ENCODE results near the gene EXOC7.

Gene EXOC7

DNA sequence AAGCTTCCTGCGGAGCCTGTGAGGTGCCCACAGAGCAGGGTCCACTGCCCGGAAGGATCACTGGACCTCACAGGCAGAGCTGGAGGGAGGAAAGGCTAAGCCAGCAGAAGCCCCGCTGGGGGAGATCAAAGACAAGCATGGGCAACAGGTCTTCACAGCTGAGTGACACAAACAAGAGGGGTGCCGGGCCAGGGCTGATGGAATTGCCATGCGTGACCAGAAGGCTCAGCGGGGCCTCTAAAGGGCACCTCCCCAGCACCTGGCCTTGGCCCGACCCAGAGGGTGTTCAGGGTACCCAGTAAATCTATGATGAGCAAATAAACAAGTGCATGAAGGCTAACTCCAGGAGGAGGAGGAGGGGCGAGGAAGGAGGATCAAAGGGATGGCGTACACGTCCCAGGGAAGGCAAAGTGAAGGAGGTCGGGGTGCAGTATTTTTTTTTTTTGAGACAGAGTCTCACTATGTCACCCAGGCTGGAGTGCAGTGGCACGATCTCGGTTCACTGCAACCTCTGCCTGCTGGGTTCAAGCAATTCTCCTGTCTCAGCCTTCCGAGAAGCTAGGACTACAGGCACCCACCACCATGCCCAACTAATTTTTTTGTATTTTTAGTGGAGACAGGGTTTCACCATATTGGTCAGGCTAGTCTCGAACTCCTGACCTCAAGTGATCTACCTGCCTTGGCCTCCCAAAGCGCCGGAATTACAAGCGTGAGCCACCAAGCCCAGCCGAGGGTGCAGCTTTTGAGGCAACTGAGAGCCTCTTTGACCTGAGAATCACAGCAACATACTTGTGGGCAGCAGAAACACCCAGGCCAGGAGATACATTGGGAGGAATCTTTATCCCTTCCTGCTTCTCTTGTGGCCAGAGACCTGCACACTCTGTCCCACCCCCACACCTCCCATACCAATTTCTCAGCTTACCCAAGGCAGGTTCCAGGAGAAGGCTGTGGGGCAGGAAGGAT, 16.1 kb upstream of the EXOC7 start:
- DNase-seq, result no peak

DNA sequence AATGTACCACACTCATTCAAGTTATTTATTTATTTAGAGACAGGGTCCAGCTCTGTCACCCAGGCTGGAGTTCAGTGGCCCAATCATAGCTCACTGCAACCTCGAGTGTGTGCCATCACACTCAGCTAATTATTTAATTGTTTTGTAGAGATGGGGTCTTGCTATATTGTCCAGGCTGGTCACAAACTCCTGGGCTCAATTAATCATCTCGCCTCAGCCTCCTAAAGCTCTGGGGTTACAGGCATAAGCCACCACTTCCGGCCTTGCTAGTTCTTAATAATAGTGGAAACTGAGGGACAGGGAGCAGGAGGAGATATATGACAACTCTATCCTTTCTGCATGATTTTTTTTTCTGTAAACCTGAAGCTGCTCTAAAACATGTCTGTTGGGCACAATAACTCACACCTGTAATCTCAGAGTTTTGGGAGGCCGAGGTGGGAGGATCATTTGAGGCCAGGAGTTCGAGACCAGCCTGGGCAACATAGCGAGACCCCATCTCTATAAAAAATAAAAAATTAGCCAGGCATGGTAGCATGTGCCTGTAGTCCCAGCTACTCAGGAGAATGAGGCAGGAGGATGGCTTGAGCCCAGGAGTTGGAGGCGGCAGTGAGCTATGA, 11.7 kb upstream of the EXOC7 start:
- no peak for DNase-seq

DNA sequence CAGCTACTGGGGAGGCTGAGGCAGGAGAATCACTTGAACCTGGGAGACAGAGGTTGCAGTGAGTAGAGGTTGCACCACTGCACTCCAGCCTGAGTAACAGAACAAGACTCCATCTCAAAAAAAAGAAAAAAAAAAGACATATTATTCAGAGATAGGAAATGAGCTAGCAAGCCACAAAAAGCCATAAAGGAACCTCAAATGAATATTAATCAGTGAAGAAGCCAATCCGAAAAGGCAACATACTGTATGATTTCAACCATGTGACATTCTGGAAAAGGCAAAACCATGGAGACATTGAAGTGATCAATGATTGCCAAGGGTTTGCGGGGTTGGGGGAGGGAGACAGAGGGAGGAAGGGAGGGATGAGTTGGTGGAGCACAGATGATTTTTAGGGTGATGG, 8.4 kb upstream of the EXOC7 start:
- DNase-seq, result no peak

DNA sequence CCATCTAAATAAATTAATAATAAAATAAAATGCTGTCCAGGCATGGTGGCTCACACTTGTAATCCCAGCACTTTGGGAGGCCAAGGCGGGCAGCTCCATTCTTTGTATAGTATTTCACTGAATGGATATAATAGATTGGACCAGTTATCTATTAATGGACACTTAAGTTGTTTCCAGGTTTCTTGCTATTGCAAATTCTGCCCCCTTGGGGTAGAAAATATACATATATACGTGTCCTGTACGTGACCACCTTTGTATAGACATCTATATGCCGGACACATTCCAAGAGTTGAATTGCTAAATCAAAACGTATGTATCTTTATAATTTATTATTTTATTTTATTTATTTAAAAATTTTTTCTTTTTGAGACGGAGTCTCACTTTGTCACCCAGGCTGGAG, 3.9 kb upstream of the EXOC7 start:
- DNase-seq, result peak; percentile 58

DNA sequence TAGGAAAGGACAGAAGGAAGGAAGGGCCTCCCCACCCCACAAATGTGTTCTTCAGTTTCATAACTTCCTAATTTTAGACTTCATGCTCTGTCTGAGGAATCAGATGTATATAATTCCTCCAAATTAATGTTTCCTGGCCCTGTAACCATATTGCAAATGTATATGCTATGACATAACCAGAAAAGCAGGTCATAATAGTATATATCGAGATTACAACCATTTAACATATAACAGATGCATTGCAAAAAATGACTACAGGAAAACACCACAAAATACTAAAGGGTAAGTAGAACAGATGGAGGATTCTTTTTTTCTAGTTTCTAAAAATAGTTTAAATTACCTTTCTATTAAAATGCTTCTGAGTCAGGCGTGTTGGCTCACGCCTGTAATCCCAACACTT, 3.1 kb upstream of the EXOC7 start:
- DNase-seq, result no peak

DNA sequence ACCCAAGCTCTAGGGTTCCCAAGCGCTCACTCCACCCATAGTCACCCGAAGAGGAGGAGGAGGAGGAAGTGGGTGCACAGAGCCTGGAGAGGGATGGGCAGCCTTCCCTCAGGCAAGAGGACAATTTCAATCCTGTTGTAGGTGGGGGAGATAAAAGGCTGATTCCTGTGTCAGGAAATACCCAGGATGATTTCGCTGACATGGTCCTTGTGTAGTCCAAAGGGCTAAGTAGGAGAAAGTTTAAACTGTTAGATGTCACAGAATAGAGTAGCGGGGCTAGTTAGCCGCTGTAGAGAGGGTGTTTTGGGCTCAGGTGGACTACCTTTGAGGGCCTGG, 1.3 kb upstream of the EXOC7 start:
- no peak for DNase-seq

DNA sequence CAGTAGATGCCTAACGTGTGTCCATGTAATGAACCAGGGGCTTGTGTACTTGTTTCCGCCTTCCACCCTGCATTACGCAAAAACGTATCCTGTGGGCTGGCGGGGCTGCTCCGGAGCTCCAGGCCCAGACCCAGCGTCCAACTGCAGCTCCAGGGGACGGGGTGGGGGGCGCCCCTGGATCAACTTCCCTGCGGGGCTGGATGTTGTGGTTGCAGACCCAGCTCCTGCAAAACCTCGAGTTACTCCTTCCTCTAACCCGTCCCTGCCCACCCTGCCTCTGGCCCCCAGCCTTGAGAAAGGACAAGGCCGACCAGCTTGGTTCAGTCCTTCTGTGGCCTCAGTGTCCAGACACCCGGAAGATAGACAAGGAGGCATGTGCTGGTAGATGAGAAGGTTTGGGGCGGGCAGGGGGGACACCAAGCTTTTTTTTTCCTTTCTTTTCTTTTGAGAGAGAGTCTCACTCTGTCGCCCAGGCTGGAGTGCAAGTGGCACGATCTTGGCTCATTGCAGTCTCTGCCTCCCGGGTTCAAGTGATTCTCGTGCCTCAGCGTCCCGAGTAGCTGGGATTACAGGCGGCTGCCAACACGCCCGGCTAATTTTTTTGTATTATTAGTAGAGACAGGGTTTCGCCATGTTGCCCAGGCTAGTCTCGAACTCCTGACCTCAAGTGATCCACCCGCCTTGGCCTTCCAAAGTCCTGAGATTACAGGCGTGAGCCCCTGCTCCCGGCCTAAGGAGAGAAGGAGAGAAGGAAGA, 731 bp upstream of the EXOC7 start:
- peak; percentile 45 for DNase-seq

DNA sequence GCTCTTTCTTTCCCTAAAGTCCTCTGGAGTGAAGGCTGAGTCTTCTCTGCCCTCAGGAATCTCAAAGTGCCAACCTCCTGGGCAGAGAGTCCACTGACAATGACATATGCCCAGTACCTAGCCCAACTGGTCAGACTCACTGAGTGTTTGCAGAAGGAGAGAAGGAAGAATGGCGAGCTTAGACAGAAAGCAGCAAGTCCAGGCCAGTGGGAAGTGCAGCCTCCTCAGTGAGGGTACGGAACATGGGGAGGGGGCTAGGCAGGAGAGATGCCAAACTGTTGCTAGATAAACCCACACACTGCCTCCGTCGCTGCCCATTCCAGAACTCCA, 678 bp downstream of the EXOC7 start:
- peak; percentile 55 for DNase-seq

DNA sequence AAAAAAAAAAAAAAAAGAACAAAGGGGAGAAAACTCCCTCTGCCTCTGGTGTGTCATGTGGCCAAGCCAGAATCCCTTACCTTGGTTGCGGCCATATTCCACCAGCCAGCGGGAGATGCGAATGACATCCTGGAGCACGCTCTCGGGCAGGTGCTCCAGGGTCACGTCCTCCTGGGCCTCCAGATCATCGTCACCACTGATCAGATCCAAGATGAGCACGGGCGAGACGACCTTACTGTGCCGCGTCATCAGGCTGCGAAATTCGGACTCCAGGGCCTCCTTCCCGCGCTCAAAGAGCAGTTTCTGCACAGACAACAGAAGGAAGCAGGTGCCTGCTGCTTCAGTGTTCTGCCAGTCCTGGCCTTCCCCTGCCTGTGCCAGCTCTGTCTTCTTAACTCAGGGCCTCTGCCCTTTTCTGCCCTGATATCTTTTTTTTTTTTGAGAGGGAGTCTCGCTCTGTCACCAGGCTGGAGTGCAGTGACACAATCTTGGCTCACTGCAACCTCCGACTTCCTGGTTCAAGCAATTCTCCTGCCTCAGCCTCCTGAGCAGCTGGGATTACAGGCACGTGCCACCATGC, 5.8 kb downstream of the EXOC7 start:
- DNase-seq, result no peak

DNA sequence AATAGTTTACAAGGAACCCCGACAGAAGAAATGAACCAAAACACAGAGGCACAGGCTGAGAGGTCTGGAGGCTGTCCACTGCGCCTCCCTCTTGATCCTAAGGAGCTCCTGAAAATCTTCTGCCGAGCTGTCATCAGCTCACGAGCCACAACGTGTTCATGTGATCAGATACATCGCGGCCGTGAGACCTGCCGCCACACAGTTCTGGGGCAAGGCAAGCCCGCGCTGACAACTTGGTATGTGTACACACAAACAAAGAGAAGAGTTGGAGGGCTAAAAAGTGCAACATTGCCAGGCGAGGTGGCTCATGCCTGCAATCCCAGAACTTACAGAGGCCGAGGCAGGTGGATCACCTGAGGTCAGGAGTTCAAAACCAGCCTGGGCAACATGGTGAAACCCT, 7.6 kb downstream of the EXOC7 start:
- DNase-seq, result no peak

DNA sequence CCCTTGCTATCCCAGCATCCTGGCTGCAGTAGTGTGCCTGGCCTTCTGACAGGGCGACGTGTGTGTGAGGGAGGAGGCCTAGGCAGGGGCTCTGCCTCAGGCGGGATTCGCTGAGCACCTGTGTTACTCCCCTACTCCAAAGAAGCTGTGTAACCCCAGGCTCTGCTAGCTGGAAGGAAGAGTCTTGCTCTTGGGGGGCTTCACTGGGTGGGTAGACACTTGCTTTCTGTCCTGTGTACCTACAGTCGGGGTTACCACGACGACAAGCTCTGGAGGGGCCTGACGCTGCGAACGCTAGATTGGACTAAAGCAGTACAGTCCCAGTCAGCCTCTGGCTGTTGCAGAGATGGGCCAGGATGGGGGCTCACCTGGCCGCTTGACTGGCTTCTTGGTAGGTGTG, 9.5 kb downstream of the EXOC7 start:
- DNase-seq, result no peak

DNA sequence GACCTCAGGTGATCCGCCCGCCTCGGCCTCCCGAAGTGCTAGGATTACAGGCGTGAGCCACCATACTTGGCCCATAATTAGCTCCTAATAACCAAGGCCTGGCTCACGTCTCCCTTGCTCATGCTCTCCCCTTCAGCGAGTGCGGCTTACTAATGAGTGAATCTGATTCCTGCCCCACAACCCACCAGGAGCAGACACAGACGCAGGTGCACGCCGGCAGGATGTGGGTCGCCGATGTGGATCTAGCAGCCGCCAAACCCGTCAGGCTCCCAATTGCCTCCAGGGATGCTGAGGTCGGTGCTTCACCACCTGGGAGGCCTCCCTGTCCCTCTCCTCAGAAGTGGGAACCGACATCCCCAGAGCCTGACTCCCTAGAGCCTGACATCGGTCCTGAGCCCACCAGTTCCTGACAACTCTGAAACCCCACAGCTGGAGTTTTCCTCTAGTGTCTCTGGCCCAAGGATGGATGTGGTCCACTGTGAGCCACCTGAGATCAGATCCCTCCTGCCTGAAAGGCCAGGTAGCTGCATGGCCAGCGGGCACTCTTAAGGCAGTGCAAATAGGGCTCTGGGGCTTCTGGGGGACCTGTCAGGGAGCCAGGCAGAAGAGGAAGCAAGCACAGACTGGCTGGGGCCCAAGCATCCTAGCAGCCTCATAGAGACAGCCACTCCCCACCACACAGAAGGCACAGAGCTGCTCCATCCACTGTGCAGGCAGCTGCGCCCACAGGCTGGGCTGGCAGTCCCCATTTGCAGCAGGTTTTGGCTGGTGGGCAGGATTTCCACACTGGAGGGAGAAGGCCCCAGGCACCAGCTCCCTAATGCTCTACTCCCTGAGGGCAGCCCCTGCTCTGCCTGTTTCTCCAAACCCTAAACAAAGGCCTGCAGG, 10.8 kb downstream of the EXOC7 start:
- DNase-seq, result no peak

DNA sequence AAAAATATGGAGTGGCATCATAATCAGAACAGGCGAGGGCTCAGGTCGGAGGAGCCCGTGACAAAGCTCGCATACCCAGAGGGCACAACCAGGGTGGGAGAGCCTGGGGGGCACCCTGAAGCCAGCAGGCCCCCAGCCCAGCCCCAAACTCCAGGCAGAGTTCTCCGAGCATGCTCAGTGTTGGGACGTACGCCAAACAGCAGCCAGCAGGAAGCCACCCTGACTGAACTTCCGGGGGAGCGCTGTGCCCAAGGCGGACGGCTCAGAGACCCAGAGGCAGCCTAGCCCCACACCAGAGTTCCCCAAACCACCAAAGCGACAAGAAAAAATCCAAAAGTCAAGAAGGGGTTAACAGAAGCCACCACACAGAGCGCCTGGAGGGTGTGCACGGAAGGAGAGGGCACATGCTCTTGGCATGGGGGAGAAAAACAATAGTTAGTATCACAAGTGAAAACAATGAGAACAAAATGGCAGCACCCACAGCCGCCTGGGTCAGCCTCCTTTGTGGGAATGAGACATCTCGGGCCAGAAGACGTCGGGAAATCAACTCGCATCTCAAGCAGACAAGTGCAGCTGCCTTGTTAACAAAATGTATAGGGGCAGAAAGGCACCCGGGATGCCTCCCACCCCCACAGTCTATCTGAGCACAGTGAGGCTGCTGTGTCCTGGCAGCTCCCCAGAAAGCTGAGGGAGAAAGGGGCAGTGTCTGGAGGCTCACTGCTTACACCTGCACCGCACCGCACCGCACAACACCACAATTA, 11.9 kb downstream of the EXOC7 start:
- DNase-seq, result no peak

DNA sequence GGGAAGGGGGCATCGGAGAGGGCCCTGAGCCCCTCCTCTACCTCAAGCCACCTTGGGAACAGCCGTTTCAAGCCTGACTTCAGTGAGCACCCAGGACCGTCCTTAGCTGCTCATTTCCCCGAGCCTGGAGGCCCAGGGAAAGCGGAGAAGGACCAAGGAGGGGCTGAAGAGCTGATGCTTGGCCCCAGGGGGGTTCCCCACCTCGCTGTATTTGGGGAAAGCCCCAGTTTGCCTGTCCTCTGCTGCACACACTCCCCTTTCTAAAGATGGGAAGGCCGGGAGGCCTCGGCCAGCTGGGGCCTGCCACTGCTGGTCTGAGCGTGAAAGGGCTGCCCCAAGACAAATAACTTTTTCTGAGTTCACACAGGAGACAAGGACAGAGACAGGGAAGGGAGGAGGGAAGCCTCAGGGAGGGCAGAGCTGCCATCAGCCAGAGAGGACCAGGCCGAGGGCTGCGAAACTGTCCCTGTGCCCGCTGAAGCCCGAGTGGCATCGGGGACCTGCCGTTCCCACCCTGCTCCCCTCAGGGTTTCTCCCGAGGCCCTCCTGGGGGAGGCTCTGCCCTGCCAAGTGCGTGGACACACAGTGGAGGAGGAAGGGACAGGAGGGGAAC, 13.0 kb downstream of the EXOC7 start:
- no peak for DNase-seq

DNA sequence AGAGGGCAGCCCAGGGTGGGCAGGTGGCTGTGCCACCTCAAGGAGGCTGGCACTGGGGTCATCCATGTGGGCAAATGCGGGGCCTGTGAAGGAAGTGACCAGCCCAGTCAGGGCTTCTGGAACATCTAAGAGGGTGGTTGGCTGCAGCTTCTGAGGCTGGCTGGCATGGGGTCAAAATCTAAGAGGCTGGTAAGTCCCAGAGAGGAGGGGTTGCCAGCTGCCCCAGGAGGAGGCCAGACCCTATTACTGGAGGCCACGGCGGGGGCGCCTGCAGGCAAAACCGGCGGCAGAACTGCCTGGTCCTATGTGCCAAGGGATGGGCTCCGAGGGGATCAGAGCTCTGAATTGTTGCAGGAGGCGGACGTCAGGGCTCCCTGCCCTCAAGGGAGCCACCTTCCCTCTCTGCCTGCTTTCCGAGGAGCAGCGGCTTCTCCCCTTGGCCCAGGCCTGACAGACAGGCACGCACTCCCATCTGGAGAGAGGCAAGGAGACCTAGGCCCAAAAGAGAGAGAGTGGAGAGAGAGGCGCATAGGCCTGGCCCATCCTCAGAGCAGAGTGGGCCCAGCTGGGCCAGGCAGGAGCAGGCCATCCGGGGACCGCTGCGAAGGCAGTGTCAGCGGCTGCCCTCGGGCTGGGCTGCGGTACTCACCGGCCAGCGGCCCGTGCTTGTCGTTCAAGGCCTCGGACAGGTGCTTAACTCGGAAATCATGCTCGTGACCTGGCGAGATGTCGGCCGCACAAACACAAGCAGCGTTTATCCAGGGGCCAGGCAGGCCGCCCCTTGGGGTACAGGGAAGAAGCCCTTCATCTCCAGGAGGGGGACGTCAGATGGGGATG, 13.7 kb downstream of the EXOC7 start:
- DNase-seq, result no peak

DNA sequence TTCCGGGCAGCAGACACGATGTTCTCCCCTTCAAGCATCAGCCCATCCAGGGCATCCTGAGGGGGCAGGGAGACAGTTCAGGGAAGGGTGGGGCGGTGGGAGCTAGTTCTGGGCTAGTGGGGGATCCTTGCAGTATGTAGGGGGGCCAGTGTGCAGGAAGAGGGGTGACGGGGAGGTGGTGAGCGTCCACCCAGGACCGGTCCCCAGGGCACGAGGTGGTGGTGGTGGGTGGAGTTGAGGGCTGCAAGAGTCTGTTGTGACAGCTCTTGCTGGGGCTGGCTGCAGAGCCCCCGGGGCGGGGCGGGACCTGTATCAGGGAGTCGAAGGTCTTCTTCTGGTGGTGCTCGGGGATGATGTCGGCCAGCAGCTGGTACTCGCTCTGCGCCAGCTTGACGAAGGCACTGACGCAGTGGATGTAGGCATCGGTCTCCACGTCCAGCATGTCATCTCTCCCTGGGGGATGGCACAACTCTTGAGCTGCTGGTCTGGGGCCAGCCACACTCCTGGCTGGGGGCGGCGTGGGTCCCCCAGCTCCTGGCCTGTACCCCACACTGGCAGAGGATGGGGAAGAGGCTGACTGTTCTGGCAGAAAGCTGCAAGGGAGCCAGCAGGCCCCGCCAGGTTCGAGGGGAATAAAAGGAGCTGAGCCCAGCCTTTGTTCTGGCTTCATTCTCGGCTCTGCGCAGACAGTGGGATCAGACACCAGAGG, 14.6 kb downstream of the EXOC7 start:
- DNase-seq, result no peak

DNA sequence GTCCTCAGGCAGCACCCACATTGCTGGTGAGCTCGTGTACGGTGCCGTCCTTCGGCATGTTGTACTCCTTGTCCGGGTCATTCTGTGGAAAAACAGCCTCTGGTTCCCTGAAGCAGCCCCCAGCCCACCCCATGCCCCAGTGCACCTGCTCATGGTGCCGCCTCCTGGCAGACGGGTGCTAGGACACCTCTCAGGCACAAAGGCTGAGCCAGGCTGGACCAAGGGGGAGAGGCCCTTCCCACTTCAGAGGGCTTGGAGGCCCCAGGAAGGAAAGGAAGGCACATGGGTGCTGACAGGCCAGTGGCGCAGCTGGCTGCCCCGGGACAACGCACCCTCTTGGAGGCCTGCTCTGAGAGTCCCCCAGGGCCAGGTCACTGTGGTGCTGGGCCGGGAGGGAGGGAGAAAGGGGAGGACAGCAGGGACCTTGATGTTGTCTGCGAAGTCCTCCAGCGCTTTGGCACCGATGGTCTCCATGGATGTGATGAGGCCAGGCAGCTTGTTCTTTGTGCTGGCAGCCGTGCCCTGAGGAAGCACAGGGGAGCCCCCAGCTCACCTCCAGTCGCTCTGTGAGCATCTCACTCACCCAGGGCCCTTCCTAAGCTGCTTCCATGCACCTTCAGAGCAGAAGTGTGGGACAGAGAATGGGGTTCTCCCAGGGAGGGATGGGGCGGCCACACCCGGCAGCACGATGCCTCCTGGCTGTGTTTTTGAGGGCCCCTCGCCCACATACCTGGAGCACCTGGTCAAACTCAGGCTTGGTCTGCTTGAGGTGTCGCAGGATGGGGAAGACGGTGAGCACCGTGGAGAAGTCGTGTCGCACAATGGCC, 15.3 kb downstream of the EXOC7 start:
- peak; percentile 45 for DNase-seq

DNA sequence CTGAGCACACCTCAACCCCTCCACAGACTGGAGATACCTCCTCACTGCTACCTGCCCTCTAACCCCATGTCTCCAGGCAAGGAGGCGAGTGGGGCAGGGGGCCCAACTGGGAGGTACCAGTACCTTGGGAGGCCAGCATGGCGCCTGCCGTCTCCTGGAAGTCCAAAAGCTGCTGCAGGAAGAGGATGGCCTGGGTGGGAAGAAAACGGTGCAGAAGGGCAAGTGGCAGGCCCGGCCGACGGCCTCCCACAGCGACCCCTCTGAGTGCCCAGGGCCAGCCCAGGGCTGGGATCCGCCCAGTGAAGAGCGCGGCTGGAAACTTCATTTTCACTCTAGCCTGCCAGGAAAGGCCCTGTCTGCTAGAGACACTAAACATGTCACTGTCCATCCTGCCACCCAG, 16.1 kb downstream of the EXOC7 start:
- no peak for DNase-seq

DNA sequence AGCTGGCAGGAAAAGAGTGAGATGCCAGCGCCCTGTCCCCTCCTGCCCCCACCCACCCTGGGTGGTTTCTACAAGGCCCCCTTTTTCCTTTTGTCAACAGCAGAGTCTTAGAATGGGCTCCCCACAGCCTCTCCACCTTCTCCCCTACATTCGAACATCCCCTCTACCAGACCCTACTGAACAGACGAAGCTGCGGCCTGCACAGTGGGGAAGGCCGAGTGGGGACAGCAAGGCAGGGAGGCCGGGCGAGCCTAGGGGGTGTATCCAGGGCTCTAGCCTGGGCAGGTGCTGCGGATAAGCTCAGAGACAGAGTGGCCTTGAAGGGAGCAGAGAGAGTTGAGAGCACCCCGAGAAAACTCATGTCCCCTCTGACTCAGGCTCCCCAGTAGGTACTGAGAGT, 17.2 kb downstream of the EXOC7 start:
- no peak for DNase-seq
